Upper lobe of left lung (tissue), 4 donors: Measurements from ENCODE around the gene ERVV-1.

Experiments used
- CTCF ChIP-seq, 6 experiments: fragments of 450-650 bp in 4 of 6; fragments of 200-600 bp in 2 of 6; sonication (generic) in 2 of 6; IDR thresholded peaks; one replicate each; pipeline ENCODE4 v1.5.1; 2016 to 2019; ENCODE audit warnings: antibody characterized with exemption in 6 of 6
- EP300 ChIP-seq, 4 donors: sonication (generic); formaldehyde crosslinking; IDR thresholded peaks; one replicate each; pipeline ENCODE4 v1.5.1; 2017; ENCODE audit warnings: antibody characterized with exemption in 4 of 4, control low read depth in 2 of 4
- POLR2A ChIP-seq, 4 donors: fragments of 450-650 bp; IDR thresholded peaks; one replicate each; pipeline ENCODE4 v1.5.1; 2016 to 2017; ENCODE audit warnings: antibody characterized with exemption in 4 of 4, mild to moderate bottlenecking in 2 of 4
- POLR2AphosphoS5 ChIP-seq, 2 donors: sonication (generic); formaldehyde crosslinking; IDR thresholded peaks; one replicate each; pipeline ENCODE4 v1.5.1; 2017; ENCODE audit warnings: antibody characterized with exemption in 2 of 2

GRCh38 chr19:53019684-53020083 lies 6.0 kb downstream of the ERVV-1 start:
- no peak for TF ChIP-seq POLR2A (IDR thresholded peaks at IDR 0.05)
- TF ChIP-seq POLR2AphosphoS5 (IDR thresholded peaks at IDR 0.05), result no peak
- no peak for TF ChIP-seq CTCF (IDR thresholded peaks at IDR 0.05)
- no peak for TF ChIP-seq EP300 (IDR thresholded peaks at IDR 0.05)
